Raji (cell line): ENCODE measurements around the gene ZNF609.

ENCODE experiments used
- POLR2A ChIP-seq: IDR thresholded peaks from 2 replicates; pipeline ENCODE4 v1.6.1; 2011; ENCODE audit warnings: low read depth, low read length, control low read depth; ENCODE audit not compliant: insufficient read depth

The ZNF609 gene

GRCh38 chr15:64466408-64467141 is 6.2 kb downstream of the ZNF609 start:
- TF ChIP-seq POLR2A, result no peak

GRCh38 chr15:64472161-64472560 is 11.8 kb downstream of the ZNF609 start:
- TF ChIP-seq POLR2A, result no peak

GRCh38 chr15:64474846-64475245 is 14.5 kb downstream of the ZNF609 start:
- no peak for TF ChIP-seq POLR2A

GRCh38 chr15:64476550-64476949 is 16.2 kb downstream of the ZNF609 start:
- no peak for TF ChIP-seq POLR2A

- TF ChIP-seq POLR2A, result no peak
Measured at GRCh38 chr15:64478863-64479262, 18.5 kb downstream of the ZNF609 start.

- no peak for TF ChIP-seq POLR2A
Measured at GRCh38 chr15:64480891-64481290, 20.5 kb downstream of the ZNF609 start.

GRCh38 chr15:64483749-64484148 is 23.4 kb downstream of the ZNF609 start:
- TF ChIP-seq POLR2A, result no peak

GRCh38 chr15:64485796-64486195 is 25.4 kb downstream of the ZNF609 start:
- TF ChIP-seq POLR2A, result no peak

GRCh38 chr15:64490598-64491259 is 30.4 kb downstream of the ZNF609 start:
- no peak for TF ChIP-seq POLR2A

GRCh38 chr15:64493641-64494040 is 33.3 kb downstream of the ZNF609 start:
- no peak for TF ChIP-seq POLR2A

GRCh38 chr15:64500695-64501395 is 40.5 kb downstream of the ZNF609 start:
- no peak for TF ChIP-seq POLR2A

GRCh38 chr15:64501396-64501715 is 41.0 kb downstream of the ZNF609 start:
- no peak for TF ChIP-seq POLR2A

GRCh38 chr15:64502151-64502550 is 41.8 kb downstream of the ZNF609 start:
- no peak for TF ChIP-seq POLR2A

GRCh38 chr15:64502551-64502950 is 42.2 kb downstream of the ZNF609 start:
- no peak for TF ChIP-seq POLR2A

GRCh38 chr15:64503197-64503596 is 42.8 kb downstream of the ZNF609 start:
- TF ChIP-seq POLR2A, result no peak

GRCh38 chr15:64503640-64504039 is 43.3 kb downstream of the ZNF609 start:
- TF ChIP-seq POLR2A, result no peak

GRCh38 chr15:64507293-64507802 is 47.0 kb downstream of the ZNF609 start:
- no peak for TF ChIP-seq POLR2A

- no peak for TF ChIP-seq POLR2A
Measured at GRCh38 chr15:64507845-64508244, 47.5 kb downstream of the ZNF609 start.
